Activated effector memory CD4-positive, alpha-beta T cell treated with anti-CD3 and anti-CD28 coated beads, Interleukin-2, amount 50 U/mL, for 16 hours (primary cell): ENCODE data around the gene TTLL12.

Source experiments
- DNase-seq: peaks from one replicate; pipeline ENCODE4 v3.0.0-alpha.2; 2020

TTLL12 gene

DNA sequence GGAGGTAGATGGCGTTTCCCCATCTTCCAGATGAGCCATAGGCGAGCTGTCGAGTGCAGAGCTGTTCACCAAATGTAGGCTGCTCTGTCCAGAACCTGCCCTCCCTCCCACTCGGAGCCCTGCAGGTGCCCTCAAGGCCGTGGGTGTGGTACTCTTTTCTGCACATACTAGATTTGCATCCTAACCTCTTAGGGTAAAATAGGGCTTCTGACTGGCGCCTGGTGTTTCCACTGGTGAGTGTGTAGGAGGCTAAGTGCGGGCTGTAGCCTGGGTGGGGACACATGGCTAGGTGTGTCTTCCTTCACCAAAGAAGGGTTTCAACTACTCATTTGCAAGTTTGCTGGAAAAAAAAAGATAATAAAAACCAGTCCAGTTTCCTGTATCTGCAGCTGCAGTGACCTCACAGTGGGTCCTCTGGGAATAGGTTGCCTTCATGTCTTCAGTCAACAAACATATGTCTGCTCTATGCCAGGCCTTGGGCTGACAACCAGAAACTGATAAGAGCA is 67.9 kb downstream of the TTLL12 start:
- no peak for DNase-seq

DNA sequence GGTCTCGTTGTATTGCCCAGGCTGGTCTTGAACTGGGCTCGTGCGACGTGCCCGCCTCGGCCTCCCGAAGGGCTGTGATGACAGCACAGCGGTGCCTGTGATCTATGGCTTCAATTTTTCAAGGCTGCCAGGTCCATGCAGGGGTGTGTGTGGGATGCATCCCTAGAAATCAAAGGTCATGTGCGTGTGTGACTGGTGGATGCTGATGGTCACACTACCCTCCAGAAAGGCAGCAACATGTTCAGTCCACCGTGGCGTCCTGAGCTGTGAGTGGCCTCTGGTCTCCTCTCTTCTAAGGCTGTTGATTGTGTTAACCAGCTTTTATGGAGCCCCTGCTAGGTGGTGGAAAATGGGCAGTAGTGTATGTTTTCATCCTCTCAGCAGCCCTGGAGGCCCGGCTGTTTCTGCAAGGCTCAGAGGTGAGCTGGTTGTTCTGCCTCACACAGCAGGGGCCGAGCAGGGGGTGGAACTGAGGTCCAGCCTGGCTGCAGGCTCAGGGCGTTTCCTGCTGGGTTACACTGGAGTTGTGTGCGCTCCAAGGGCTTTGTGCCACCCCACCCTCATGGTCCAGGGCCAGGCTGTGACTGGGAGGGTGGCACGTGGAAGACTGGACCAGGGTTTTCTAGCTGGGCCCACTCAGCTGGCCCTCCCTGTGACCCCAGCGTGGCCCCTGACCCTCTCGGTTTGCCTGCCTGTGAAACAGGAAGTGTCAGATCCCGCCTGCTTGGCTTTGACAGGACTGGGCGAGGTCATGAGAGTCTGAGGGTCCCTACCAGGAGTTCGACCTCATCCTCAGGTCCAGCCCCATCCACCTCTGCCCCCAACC is 68.7 kb downstream of the TTLL12 start:
- DNase-seq: no peak

DNA sequence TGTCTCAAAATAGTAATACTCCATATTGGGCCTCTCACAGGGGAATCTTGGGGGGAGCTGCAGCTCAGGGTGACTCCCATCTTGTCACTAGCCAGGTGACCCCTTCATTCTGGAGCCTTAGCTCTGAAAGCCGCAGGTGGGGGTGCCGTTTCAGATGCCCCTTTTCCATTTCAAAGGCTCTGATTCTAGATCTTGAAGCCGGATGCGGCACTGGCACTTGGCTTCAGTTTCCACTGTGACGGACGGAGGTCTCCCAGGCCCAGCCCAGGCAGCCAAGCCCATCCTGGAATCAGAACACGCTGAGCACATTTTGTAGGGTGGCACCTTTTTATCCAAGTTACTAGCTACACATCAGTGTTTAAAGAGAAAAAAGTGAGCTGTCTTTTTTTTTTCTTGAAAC is 70.0 kb downstream of the TTLL12 start:
- no peak for DNase-seq
